K562 (cell line): ENCODE measurements around the gene MYL3. TPM values are rescaled to one million over a fixed set of nuclear protein-coding genes. Genes with fewer than 3 reads are reported as not detected.

ENCODE experiments used
- MGA ChIP-seq: fragments of 450-650 bp; IDR thresholded peaks from 2 replicates; pipeline ENCODE4 v1.6.1; 2016; ENCODE audit warnings: mild to moderate bottlenecking, moderate library complexity
- NRF1 ChIP-seq, 2 experiments: fragments of 450-650 bp; IDR thresholded peaks in 1 of 2; conservative IDR thresholded peaks in 1 of 2; 2 replicates each; pipeline ENCODE4 v1.6.1; 2014; ENCODE audit warnings: mild to moderate bottlenecking in 2 of 2
- POLR2AphosphoS2 ChIP-seq: IDR thresholded peaks from 2 replicates; pipeline ENCODE4 v1.6.1; 2012; ENCODE audit warnings: low read length, improper control_type of control experiment
- TAF1 ChIP-seq: IDR thresholded peaks from 2 replicates; pipeline ENCODE4 v1.6.1; 2011; ENCODE audit warnings: mild to moderate bottlenecking, low read length, moderate library complexity; ENCODE audit not compliant: insufficient read depth, control insufficient read depth, severe bottlenecking; ENCODE audit errors: extremely low read depth
- polyA plus RNA-seq, 8 experiments: library from polyadenylated mRNA; depleted of rRNA in 4 of 8; stranded (reverse) in 5 of 8; unstranded in 3 of 8; fragments of >200 nt; fragmentation: Nextera tagmentation in 2 of 8; fragmentation: Illumina TruSeq in 1 of 8; extraction: Ambion mirVana in 2 of 8; extraction: Trizol in 1 of 8; gene quantifications; 2 replicates each; pipeline versions ENCODE4 v1.2.1 to v1.2.3, GENCODE V29; 2011 to 2014; ENCODE audit warnings: inconsistent platforms in 1 of 8, missing spikeins in 1 of 8
- total RNA-seq, 7 experiments: library from RNA; depleted of rRNA in 6 of 7; stranded (reverse); fragments of >200 nt in 6 of 7; fragmentation: Illumina TruSeq in 2 of 7; extraction: Trizol in 2 of 7; gene quantifications; 2 replicates each; pipeline versions ENCODE4 v1.2.1 to v1.2.3, GENCODE V29; 2011 to 2021; ENCODE audit warnings: low replicate concordance in 1 of 7
- TF ChIP-seq, protein P1 (sequence below): sonication (generic); formaldehyde crosslinking; IDR thresholded peaks from 2 replicates; pipeline ENCODE4 v1.8.0; 2022; ENCODE audit warnings: missing genetic modification reagents, mild to moderate bottlenecking, moderate library complexity, borderline replicate concordance

The MYL3 gene
- total and polyA plus RNA-seq, 9 of the 15 experiments (the other 6 are each of a cell fraction or from before 2014, with no cell fraction given), result 0.14 to 0.45 TPM; not detected in 7

- TF ChIP-seq MGA (peak; percentile 96), NRF1 (conservative IDR thresholded peaks at IDR 0.05 in 1 of 2, IDR thresholded peaks at IDR 0.05 in 1 of 2) (peak; percentile 33 to 41; a peak in 3 of 4 replicates), TAF1 (peak; percentile 24), POLR2AphosphoS2 (no peak)
- TF ChIP-seq, protein P1, sequence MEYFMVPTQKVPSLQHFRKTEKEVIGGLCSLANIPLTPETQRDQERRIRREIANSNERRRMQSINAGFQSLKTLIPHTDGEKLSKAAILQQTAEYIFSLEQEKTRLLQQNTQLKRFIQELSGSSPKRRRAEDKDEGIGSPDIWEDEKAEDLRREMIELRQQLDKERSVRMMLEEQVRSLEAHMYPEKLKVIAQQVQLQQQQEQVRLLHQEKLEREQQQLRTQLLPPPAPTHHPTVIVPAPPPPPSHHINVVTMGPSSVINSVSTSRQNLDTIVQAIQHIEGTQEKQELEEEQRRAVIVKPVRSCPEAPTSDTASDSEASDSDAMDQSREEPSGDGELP (CRISPR knock-in tag), result peak; percentile 38; the same call in 1 of the 2 replicates
- TF ChIP-seq, all 486 proteins: peak for 29
Measured at GRCh38 chr3:46812237-46812791, 50.9 kb downstream of the MYL3 start (continued).
